HEK293 (cell line): ENCODE results near the gene MARCHF10.

Experiments
- BCL6B ChIP-seq: fragments of 450-650 bp; formaldehyde crosslinking; IDR thresholded peaks from 2 replicates; pipeline ENCODE4 v1.5.1; 2017; ENCODE audit warnings: missing biosample characterization, missing genetic modification characterization
- HIC1 ChIP-seq: fragments of 450-650 bp; formaldehyde crosslinking; IDR thresholded peaks from 2 replicates; pipeline ENCODE4 v1.5.1; 2016; ENCODE audit warnings: missing biosample characterization, missing genetic modification characterization
- IKZF3 ChIP-seq: fragments of 450-650 bp; IDR thresholded peaks from 2 replicates; pipeline ENCODE4 v1.5.0; 2018; ENCODE audit warnings: missing biosample characterization, mild to moderate bottlenecking, missing genetic modification characterization, moderate library complexity
- MEIS1 ChIP-seq: sonication (generic); formaldehyde crosslinking; IDR thresholded peaks from 2 replicates; pipeline ENCODE4 v1.8.1; 2022; ENCODE audit warnings: missing genetic modification reagents, mild to moderate bottlenecking, borderline replicate concordance
- MYNN ChIP-seq: fragments of 450-650 bp; formaldehyde crosslinking; IDR thresholded peaks from 2 replicates; pipeline ENCODE4 v1.5.1; 2016; ENCODE audit warnings: missing biosample characterization, missing genetic modification characterization, borderline replicate concordance
- RBAK ChIP-seq: fragments of 450-650 bp; formaldehyde crosslinking; IDR thresholded peaks from 2 replicates; pipeline ENCODE4 v1.5.1; 2016; ENCODE audit warnings: missing biosample characterization, missing genetic modification characterization
- TSHZ1 ChIP-seq: fragments of 450-650 bp; formaldehyde crosslinking; IDR thresholded peaks from 2 replicates; pipeline ENCODE4 v1.5.1; 2016; ENCODE audit warnings: missing biosample characterization, missing genetic modification characterization, borderline replicate concordance
- ZBTB10 ChIP-seq: fragments of 450-650 bp; formaldehyde crosslinking; IDR thresholded peaks from 2 replicates; pipeline ENCODE4 v1.5.1; 2016; ENCODE audit warnings: missing biosample characterization, missing genetic modification characterization
- ZBTB48 ChIP-seq: fragments of 450-650 bp; formaldehyde crosslinking; IDR thresholded peaks from 2 replicates; pipeline ENCODE4 v1.5.1; 2016; ENCODE audit warnings: missing biosample characterization, missing genetic modification characterization
- ZEB2 ChIP-seq: fragments of 450-650 bp; formaldehyde crosslinking; IDR thresholded peaks from 2 replicates; pipeline ENCODE4 v1.5.1; 2016; ENCODE audit warnings: missing biosample characterization, missing genetic modification characterization
- ZFP3 ChIP-seq: fragments of 450-650 bp; formaldehyde crosslinking; IDR thresholded peaks from 2 replicates; pipeline ENCODE4 v1.5.1; 2016; ENCODE audit warnings: low read depth, missing biosample characterization, missing genetic modification characterization
- ZFP37 ChIP-seq: fragments of 450-650 bp; formaldehyde crosslinking; IDR thresholded peaks from 2 replicates; pipeline ENCODE4 v1.5.1; 2016; ENCODE audit warnings: missing biosample characterization, missing genetic modification characterization
- ZNF133 ChIP-seq: fragments of 450-650 bp; formaldehyde crosslinking; IDR thresholded peaks from 2 replicates; pipeline ENCODE4 v1.5.1; 2016; ENCODE audit warnings: missing biosample characterization, missing genetic modification characterization
- ZNF146 ChIP-seq: fragments of 450-650 bp; formaldehyde crosslinking; IDR thresholded peaks from 2 replicates; pipeline ENCODE4 v1.5.1; 2016; ENCODE audit warnings: missing biosample characterization, missing genetic modification characterization
- ZNF2 ChIP-seq: fragments of 450-650 bp; formaldehyde crosslinking; IDR thresholded peaks from 2 replicates; pipeline ENCODE4 v1.5.1; 2016; ENCODE audit warnings: missing biosample characterization, missing genetic modification characterization
- ZNF24 ChIP-seq: fragments of 450-650 bp; formaldehyde crosslinking; IDR thresholded peaks from 2 replicates; pipeline ENCODE4 v1.5.1; 2016; ENCODE audit warnings: missing biosample characterization, missing genetic modification characterization
- ZNF292 ChIP-seq: fragments of 450-650 bp; formaldehyde crosslinking; IDR thresholded peaks from 2 replicates; pipeline ENCODE4 v1.5.1; 2016; ENCODE audit warnings: low read depth, missing biosample characterization, missing genetic modification characterization, borderline replicate concordance
- ZNF311 ChIP-seq: fragments of 450-650 bp; formaldehyde crosslinking; IDR thresholded peaks from 2 replicates; pipeline ENCODE4 v1.5.1; 2017; ENCODE audit warnings: missing biosample characterization, missing genetic modification characterization, borderline replicate concordance
- ZNF341 ChIP-seq: fragments of 450-650 bp; formaldehyde crosslinking; IDR thresholded peaks from 2 replicates; pipeline ENCODE4; 2016; ENCODE audit warnings: low read depth, missing biosample characterization, missing genetic modification characterization
- ZNF362 ChIP-seq: fragments of 450-650 bp; formaldehyde crosslinking; IDR thresholded peaks from 2 replicates; pipeline ENCODE4 v1.5.1; 2016; ENCODE audit warnings: missing biosample characterization, missing genetic modification characterization
- ZNF366 ChIP-seq: fragments of 450-650 bp; formaldehyde crosslinking; conservative IDR thresholded peaks from 2 replicates; pipeline ENCODE4 v1.5.1; 2016; ENCODE audit warnings: missing biosample characterization, missing genetic modification characterization
- ZNF394 ChIP-seq: fragments of 450-650 bp; formaldehyde crosslinking; IDR thresholded peaks from 2 replicates; pipeline ENCODE4 v1.5.1; 2016; ENCODE audit warnings: missing biosample characterization, missing genetic modification characterization, mild to moderate bottlenecking, moderate library complexity, borderline replicate concordance
- ZNF404 ChIP-seq: fragments of 450-650 bp; formaldehyde crosslinking; IDR thresholded peaks from 2 replicates; pipeline ENCODE4 v1.5.1; 2017; ENCODE audit warnings: missing biosample characterization, missing genetic modification characterization
- ZNF473 ChIP-seq: fragments of 450-650 bp; formaldehyde crosslinking; IDR thresholded peaks from 2 replicates; pipeline ENCODE4 v1.5.1; 2017; ENCODE audit warnings: missing biosample characterization, missing genetic modification characterization
- ZNF561 ChIP-seq: fragments of 450-650 bp; IDR thresholded peaks from 2 replicates; pipeline ENCODE4 v1.5.1; 2018; ENCODE audit warnings: missing biosample characterization, missing genetic modification characterization, borderline replicate concordance
- ZNF596 ChIP-seq: fragments of 450-650 bp; IDR thresholded peaks from 2 replicates; pipeline ENCODE4 v1.5.0; 2018; ENCODE audit warnings: missing biosample characterization, mild to moderate bottlenecking, missing genetic modification characterization, moderate library complexity
- ZNF660 ChIP-seq: fragments of 450-650 bp; IDR thresholded peaks from 2 replicates; pipeline ENCODE4 v1.5.1; 2018; ENCODE audit warnings: missing biosample characterization, mild to moderate bottlenecking, missing genetic modification characterization
- ZNF76 ChIP-seq: fragments of 450-650 bp; formaldehyde crosslinking; IDR thresholded peaks from 2 replicates; pipeline ENCODE4; 2016; ENCODE audit warnings: low read depth, missing biosample characterization, missing genetic modification characterization, borderline replicate concordance
- ZNF776 ChIP-seq: fragments of 450-650 bp; formaldehyde crosslinking; IDR thresholded peaks from 2 replicates; pipeline ENCODE4 v1.5.0; 2017; ENCODE audit warnings: missing biosample characterization, missing genetic modification characterization, borderline replicate concordance
- ZNF837 ChIP-seq: fragments of 450-650 bp; formaldehyde crosslinking; IDR thresholded peaks from 2 replicates; pipeline ENCODE4 v1.5.1; 2016; ENCODE audit warnings: missing biosample characterization, missing genetic modification characterization

Gene MARCHF10

GRCh38 chr17:62819511-62820221 is 11.6 kb upstream of the MARCHF10 start (continued):
- no peak for TF ChIP-seq MYNN
- TF ChIP-seq ZNF837 (tag by site-specific recombination): no peak
- no peak for TF ChIP-seq ZNF24
- no peak for TF ChIP-seq ZBTB10 (tag by site-specific recombination)
- no peak for TF ChIP-seq ZNF133 (tag by site-specific recombination)
- TF ChIP-seq ZNF362: no peak
- no peak for TF ChIP-seq ZNF341 (tag by site-specific recombination)
- peak; percentile 50; the same call in 1 of the 2 replicates for TF ChIP-seq ZEB2 (tag by site-specific recombination)
- no peak for TF ChIP-seq ZBTB48 (tag by site-specific recombination)
- 0 out of 2 replicates have a peak, but pooled peaks have one; percentile 22 for TF ChIP-seq ZNF76 (tag by site-specific recombination)
- TF ChIP-seq TSHZ1 (tag by site-specific recombination): no peak
- TF ChIP-seq ZFP37 (tag by site-specific recombination): peak; percentile 28; the same call in 1 of the 2 replicates
- TF ChIP-seq IKZF3 (tag by site-specific recombination): peak; percentile 43; the same call in 1 of the 2 replicates
- no peak for TF ChIP-seq RBAK (tag by site-specific recombination)
- no peak for TF ChIP-seq ZFP3 (tag by site-specific recombination)
- TF ChIP-seq ZNF473 (tag by site-specific recombination): no peak
- TF ChIP-seq ZNF366 (tag by site-specific recombination): no peak; the same call in none of the 2 replicates
- peak; percentile 49; the same call in 1 of the 2 replicates for TF ChIP-seq HIC1 (tag by site-specific recombination)
- TF ChIP-seq ZNF404 (tag by site-specific recombination): no peak
- TF ChIP-seq ZNF146: no peak
- TF ChIP-seq ZNF311: no peak
- no peak for TF ChIP-seq ZNF292 (tag by site-specific recombination)
- no peak for TF ChIP-seq ZNF596
- TF ChIP-seq MEIS1 (CRISPR knock-in tag): no peak
- TF ChIP-seq ZNF561 (tag by site-specific recombination): no peak
- TF ChIP-seq ZNF2: no peak
- peak; percentile 85 for TF ChIP-seq ZNF660 (tag by site-specific recombination)
- TF ChIP-seq ZNF394: peak; percentile 43; the same call in 1 of the 2 replicates
- no peak for TF ChIP-seq ZNF776
- TF ChIP-seq BCL6B (tag by site-specific recombination): no peak
